Measurements from ENCODE around the gene DNAJC16.

DNA sequence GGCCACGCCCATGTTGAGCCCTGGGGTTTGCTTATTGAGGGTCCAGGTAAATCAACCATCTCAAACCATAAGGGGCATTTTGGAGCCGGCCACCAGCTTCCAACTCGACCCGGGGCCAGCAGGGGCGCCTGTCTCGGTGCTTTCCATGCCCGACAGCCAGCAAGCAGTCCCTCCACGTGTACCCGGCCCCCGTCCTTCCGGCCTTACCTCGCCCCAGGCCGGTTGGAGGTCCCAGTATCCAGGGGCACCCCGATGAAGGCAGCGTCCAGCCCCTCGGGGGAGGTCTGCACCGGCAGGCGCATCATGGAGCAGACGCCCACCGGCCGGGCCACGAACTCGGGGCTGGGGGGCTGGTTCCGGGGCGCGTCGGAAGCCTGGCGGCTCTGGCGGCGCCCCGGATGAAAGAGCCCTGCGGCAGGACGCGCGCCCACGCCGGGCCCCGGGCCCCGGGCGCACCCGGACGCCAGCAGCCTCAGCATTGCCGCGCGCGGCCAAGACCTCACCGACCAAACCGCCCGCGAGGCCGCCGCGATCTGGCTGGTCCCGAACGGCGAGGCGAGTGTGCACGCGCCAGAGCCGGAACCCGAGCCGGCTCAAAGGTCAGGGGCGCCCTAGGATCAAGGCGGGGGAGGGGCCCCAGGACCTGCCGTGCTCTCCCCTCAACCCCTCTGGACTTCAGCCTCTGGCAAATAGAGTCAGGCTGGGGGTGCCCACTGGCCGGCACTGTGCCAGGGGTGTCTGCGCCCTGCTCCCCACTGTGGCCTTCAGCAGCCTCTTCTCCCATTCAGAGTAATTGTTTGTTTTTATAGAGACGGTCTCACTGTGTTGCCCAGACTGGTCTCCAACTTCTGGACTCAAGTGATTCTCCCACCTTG, 58.1 kb downstream of the DNAJC16 start, which contains the start of gene AGMAT:
- TF ChIP-seq, protein P1, sequence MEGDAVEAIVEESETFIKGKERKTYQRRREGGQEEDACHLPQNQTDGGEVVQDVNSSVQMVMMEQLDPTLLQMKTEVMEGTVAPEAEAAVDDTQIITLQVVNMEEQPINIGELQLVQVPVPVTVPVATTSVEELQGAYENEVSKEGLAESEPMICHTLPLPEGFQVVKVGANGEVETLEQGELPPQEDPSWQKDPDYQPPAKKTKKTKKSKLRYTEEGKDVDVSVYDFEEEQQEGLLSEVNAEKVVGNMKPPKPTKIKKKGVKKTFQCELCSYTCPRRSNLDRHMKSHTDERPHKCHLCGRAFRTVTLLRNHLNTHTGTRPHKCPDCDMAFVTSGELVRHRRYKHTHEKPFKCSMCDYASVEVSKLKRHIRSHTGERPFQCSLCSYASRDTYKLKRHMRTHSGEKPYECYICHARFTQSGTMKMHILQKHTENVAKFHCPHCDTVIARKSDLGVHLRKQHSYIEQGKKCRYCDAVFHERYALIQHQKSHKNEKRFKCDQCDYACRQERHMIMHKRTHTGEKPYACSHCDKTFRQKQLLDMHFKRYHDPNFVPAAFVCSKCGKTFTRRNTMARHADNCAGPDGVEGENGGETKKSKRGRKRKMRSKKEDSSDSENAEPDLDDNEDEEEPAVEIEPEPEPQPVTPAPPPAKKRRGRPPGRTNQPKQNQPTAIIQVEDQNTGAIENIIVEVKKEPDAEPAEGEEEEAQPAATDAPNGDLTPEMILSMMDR (IDR thresholded peaks at IDR 0.05): peak; percentile 59
- no peak for TF ChIP-seq EZH2phosphoT487 (IDR thresholded peaks at IDR 0.05)

Data from neural progenitor cell (in vitro differentiated cells).